ENCODE results near the gene ZNF354C.

Gene ZNF354C

DNA sequence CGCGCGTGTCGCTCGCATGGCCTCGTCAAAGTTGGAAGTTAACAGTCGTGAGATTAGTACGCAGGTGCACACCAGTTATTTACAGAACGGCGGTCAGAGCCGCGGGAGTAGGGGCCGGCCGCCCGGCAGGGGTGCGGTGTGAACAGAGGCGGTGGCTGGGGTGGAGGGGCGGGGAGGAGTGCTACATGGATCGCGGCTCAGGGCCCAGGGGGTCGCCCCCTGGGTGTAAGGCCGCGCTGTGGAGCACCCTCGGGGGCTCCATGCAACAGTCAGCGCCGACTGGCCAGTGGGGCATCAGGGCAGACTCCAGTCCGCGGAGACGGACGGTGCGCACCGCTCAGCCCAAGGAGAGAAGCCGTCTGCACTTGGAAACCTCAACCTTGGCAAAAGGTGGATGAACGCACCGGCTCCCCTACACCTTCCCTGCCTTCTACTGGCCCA is 60.3 kb downstream of the ZNF354C start:
- H3K4me3 ChIP-seq (ENCODE audit: low read depth, low read length): no peak overlapping the region
- DNase-seq (ENCODE audit: low read depth): no peak
- TF ChIP-seq, protein P1, sequence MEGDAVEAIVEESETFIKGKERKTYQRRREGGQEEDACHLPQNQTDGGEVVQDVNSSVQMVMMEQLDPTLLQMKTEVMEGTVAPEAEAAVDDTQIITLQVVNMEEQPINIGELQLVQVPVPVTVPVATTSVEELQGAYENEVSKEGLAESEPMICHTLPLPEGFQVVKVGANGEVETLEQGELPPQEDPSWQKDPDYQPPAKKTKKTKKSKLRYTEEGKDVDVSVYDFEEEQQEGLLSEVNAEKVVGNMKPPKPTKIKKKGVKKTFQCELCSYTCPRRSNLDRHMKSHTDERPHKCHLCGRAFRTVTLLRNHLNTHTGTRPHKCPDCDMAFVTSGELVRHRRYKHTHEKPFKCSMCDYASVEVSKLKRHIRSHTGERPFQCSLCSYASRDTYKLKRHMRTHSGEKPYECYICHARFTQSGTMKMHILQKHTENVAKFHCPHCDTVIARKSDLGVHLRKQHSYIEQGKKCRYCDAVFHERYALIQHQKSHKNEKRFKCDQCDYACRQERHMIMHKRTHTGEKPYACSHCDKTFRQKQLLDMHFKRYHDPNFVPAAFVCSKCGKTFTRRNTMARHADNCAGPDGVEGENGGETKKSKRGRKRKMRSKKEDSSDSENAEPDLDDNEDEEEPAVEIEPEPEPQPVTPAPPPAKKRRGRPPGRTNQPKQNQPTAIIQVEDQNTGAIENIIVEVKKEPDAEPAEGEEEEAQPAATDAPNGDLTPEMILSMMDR (IDR thresholded peaks at IDR 0.05; ENCODE audit: low read depth, low read length): no peak
- no peak for TF ChIP-seq POLR2A (IDR thresholded peaks at IDR 0.05; ENCODE audit: extremely low read depth, insufficient read length)
- TF ChIP-seq MYC (IDR thresholded peaks at IDR 0.05; ENCODE audit: low read depth, low read length): no peak
- TF ChIP-seq, protein P2, sequence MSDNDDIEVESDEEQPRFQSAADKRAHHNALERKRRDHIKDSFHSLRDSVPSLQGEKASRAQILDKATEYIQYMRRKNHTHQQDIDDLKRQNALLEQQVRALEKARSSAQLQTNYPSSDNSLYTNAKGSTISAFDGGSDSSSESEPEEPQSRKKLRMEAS (IDR thresholded peaks at IDR 0.05; ENCODE audit: low read depth, low read length): no peak

DNA sequence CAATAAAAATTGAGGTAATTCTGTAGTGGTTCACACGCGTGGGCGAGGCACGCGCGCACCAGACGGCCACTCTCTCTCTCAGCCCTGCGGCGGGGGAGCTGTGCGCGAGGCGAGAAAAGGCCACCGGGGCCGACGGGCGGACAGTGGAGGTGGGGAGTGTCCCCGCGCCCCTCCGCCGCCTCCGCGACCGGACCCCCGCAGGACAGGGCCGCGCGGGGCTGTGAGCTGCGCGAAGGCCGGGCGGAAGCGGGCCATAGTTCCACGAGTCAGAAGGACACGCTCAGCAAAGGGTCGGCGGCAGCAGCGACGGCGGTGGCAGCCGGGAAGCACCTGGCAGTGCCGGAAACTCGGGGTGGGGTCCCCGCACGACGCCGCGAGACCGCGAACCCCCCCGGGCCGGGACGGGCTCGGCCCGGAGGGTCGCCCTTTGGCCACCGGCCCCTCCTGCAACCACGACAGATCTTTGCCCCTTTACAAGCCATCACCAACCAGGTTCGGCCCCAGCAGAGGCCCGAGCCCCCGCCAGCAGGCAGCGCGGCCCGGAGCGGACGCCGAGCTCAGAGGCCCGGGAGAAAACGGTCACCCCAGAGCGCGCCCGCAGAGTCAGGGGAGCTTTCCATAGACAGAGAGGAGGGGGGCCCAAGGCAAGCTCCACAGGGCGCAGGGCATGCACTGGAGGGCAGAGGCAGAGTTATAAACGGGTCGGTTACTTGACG is 60.9 kb downstream of the ZNF354C start:
- H3K4me3 ChIP-seq (ENCODE audit: low read depth, low read length): no peak overlapping the region
- DNase-seq (ENCODE audit: low read depth): no peak
- no peak for TF ChIP-seq MYC (IDR thresholded peaks at IDR 0.05; ENCODE audit: low read depth, low read length)
- TF ChIP-seq, protein P1 (IDR thresholded peaks at IDR 0.05; ENCODE audit: low read depth, low read length): no peak
- TF ChIP-seq, protein P2 (IDR thresholded peaks at IDR 0.05; ENCODE audit: low read depth, low read length): no peak
- no peak for TF ChIP-seq POLR2A (IDR thresholded peaks at IDR 0.05; ENCODE audit: extremely low read depth, insufficient read length)

DNA sequence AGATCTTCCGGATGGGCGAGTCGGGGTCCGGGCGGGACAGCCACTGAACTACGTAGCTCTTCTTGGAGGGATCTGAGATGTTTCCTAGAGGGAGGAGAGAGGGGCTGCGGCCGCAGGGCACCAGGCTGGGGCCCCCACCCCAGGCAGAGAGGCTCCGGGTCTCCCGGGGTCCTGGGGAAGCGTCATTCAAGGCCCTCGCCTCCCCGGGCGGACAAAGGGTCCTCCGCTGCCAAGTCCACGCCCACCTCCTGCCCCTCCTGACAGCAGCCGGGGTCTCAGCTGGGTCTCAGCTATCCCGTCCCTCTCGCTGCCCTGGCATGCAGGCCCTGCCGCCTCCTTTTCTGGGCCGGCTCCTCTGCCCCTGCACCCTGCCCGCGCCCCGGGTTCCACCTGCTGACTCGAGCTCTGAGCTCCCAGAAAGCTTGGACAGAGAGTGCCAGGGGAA is 61.5 kb downstream of the ZNF354C start:
- no peak overlapping the region for H3K4me3 ChIP-seq (ENCODE audit: low read depth, low read length)
- DNase-seq (ENCODE audit: low read depth): no peak
- TF ChIP-seq POLR2A (IDR thresholded peaks at IDR 0.05; ENCODE audit: extremely low read depth, insufficient read length): no peak
- TF ChIP-seq MYC (IDR thresholded peaks at IDR 0.05; ENCODE audit: low read depth, low read length): no peak
- TF ChIP-seq, protein P2 (IDR thresholded peaks at IDR 0.05; ENCODE audit: low read depth, low read length): no peak
- TF ChIP-seq, protein P1 (IDR thresholded peaks at IDR 0.05; ENCODE audit: low read depth, low read length): no peak

DNA sequence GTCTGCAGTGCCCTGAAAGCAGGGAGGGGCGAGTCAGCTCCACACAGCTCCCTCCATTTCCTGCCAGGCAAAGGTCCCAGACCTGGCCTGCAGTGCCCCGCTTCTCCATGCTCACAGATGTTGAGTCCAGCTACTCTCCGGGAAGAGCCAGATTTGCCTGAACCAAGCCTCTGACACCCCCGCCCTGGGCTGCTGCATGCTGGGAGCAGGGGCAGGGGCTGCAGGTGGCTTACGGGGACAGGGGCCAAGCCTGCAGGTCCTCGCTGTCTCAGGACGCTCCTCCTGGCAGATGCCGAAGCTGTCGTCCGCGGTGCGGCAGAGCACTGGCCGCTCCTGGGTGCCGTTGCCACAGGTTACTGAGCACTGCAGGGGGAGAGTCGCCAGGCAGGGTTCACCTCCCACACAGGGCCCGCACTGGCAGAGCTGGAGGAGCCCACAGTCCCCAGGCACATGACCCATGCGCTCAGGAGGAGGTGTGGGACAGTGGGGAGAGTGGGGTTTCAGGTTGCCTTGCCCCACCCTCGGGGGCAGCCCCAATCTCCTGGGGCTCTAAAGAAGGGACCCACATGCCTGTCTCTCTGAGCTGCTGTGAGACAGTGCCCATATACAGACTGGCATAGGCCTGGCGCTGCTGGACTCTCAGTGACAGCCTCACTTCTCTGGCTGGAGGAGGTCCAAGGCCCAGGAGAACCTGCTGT is 62.4 kb downstream of the ZNF354C start:
- no peak overlapping the region for H3K4me3 ChIP-seq (ENCODE audit: low read depth, low read length)
- DNase-seq (ENCODE audit: low read depth): no peak
- TF ChIP-seq MYC (IDR thresholded peaks at IDR 0.05; ENCODE audit: low read depth, low read length) (no peak), POLR2A (IDR thresholded peaks at IDR 0.05; ENCODE audit: extremely low read depth, insufficient read length) (no peak)
- TF ChIP-seq, protein P2 (IDR thresholded peaks at IDR 0.05; ENCODE audit: low read depth, low read length): no peak
- TF ChIP-seq, protein P1 (IDR thresholded peaks at IDR 0.05; ENCODE audit: low read depth, low read length): no peak

DNA sequence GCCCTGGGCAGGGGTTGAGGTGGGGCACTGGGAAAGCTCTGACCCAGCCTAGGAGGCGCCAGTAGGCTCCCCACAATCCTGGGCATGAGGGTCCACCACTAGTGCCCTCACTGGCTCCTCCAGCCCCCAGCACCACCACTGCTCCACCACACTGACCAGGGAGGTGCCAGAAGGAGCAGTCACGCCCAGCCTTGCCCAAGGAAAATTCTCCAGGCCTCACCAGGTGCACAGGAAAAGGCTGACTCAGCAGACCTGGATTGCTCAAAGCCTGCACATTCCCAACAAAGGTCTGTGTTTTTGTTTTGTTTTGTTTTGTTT is 62.9 kb downstream of the ZNF354C start:
- H3K4me3 ChIP-seq (ENCODE audit: low read depth, low read length): no peak overlapping the region
- no peak for DNase-seq (ENCODE audit: low read depth)
- no peak for TF ChIP-seq POLR2A (IDR thresholded peaks at IDR 0.05; ENCODE audit: extremely low read depth, insufficient read length)
- TF ChIP-seq MYC (IDR thresholded peaks at IDR 0.05; ENCODE audit: low read depth, low read length): no peak
- TF ChIP-seq, protein P2 (IDR thresholded peaks at IDR 0.05; ENCODE audit: low read depth, low read length): no peak
- TF ChIP-seq, protein P1 (IDR thresholded peaks at IDR 0.05; ENCODE audit: low read depth, low read length): no peak

Measured in NB4 (cell line).